Keratinocyte (primary cell): ENCODE data around the gene MAD1L1. TPM values are rescaled to one million over a fixed set of nuclear protein-coding genes. Genes with fewer than 3 reads are reported as not detected.

Experiments used
- DNase-seq: peaks from one replicate; pipeline ENCODE4 v3.0.0-alpha.2; 2011; ENCODE audit warnings: low read depth, missing footprints, low spot score
- FAIRE-seq: peaks from 2 replicates; lab custom pipeline; 2011; peaks lifted over from hg19 to GRCh38; lab: Jason Lieb, UNC
- H2AFZ ChIP-seq: 2 replicates; pipeline ENCODE4 v1.6.0; 2012; ENCODE audit warnings: low read length, control low read depth, inconsistent platforms; ENCODE audit not compliant: control insufficient read depth
- H3K27ac ChIP-seq: 2 replicates; pipeline ENCODE4 v1.5.1; 2011; ENCODE audit warnings: low read length; ENCODE audit not compliant: control insufficient read depth, insufficient read depth
- H3K27me3 ChIP-seq: 3 replicates; pipeline ENCODE4 v1.6.0; 2011; ENCODE audit warnings: low read length; ENCODE audit not compliant: control insufficient read depth, insufficient read depth; ENCODE audit errors: extremely low read depth
- H3K36me3 ChIP-seq, 2 experiments: 2 replicates in 1 of 2; 3 replicates in 1 of 2; pipeline ENCODE4 v1.5.1; 2011; ENCODE audit warnings: low read length in 2 of 2, mild to moderate bottlenecking in 1 of 2; ENCODE audit not compliant: control insufficient read depth in 2 of 2, insufficient read depth in 2 of 2; ENCODE audit errors: extremely low read depth in 1 of 2
- H3K4me1 ChIP-seq: 3 replicates; pipeline ENCODE4 v1.5.1; 2011; ENCODE audit warnings: low read length; ENCODE audit not compliant: control insufficient read depth, insufficient read depth; ENCODE audit errors: extremely low read depth
- H3K4me2 ChIP-seq: 3 replicates; pipeline ENCODE4 v1.6.0; 2011; ENCODE audit warnings: low read depth, low read length; ENCODE audit not compliant: control insufficient read depth, insufficient read depth; ENCODE audit errors: extremely low read depth
- H3K4me3 ChIP-seq, 3 experiments: fragments of 200-600 bp in 1 of 3; sonication (generic) in 1 of 3; 2 replicates in 2 of 3; 3 replicates in 1 of 3; pipeline ENCODE4 v1.5.1; 2011 to 2016; ENCODE audit warnings: low read length in 3 of 3, mild to moderate bottlenecking in 3 of 3, control low read depth in 2 of 3, inconsistent platforms in 1 of 3, low read depth in 1 of 3, mixed read lengths in 1 of 3, mixed run types in 1 of 3, moderate library complexity in 1 of 3; ENCODE audit not compliant: control insufficient read depth in 2 of 3, insufficient read depth in 2 of 3; ENCODE audit errors: extremely low read depth in 1 of 3
- H3K79me2 ChIP-seq: 2 replicates; pipeline ENCODE4 v1.6.0; 2012; ENCODE audit warnings: low read length; ENCODE audit not compliant: control insufficient read depth, insufficient read depth
- H3K9ac ChIP-seq: 3 replicates; pipeline ENCODE4 v1.6.0; 2011; ENCODE audit warnings: low read length; ENCODE audit not compliant: control insufficient read depth, insufficient read depth; ENCODE audit errors: extremely low read depth
- H3K9me1 ChIP-seq: 3 replicates; pipeline ENCODE4 v1.6.0; 2011; ENCODE audit warnings: low read length; ENCODE audit not compliant: control insufficient read depth, insufficient read depth; ENCODE audit errors: extremely low read depth
- H3K9me3 ChIP-seq: 2 replicates; pipeline ENCODE4 v1.5.1; 2012; ENCODE audit warnings: low read depth, low read length; ENCODE audit not compliant: control insufficient read depth
- H4K20me1 ChIP-seq: 3 replicates; pipeline ENCODE4 v1.6.0; 2011; ENCODE audit warnings: low read length; ENCODE audit not compliant: control insufficient read depth, insufficient read depth; ENCODE audit errors: extremely low read depth
- EZH2 ChIP-seq: IDR thresholded peaks from one replicate; pipeline ENCODE4 v1.6.1; 2012; ENCODE audit warnings: inconsistent platforms, mild to moderate bottlenecking, low read length, moderate library complexity
- dilution Hi-C: fragments of 300-500 bp; cut with MboI; formaldehyde crosslinking; loops from one replicate; pipeline ENCODE4 v1.7.0; 2020; ENCODE audit warnings: low sequenced_read_pairs; ENCODE audit not compliant: extremely low pct_ligation_motif_present
- polyA plus RNA-seq, 5 experiments: library from polyadenylated mRNA; depleted of rRNA in 3 of 5; stranded (reverse) in 3 of 5; stranded (forward) in 1 of 5; unstranded in 1 of 5; fragments of >200 nt; gene quantifications; 1 replicate in 1 of 5; 2 replicates in 3 of 5; 3 replicates in 1 of 5; pipeline versions ENCODE4 v1.2.1 to v1.2.3, GENCODE V29; 2011 to 2012; ENCODE audit warnings: missing spikeins in 2 of 5, low read depth in 1 of 5, low replicate concordance in 1 of 5
- TF ChIP-seq, protein P1 (sequence below), 3 experiments: IDR thresholded peaks in 1 of 3; conservative IDR thresholded peaks in 1 of 3; optimal IDR thresholded peaks in 1 of 3; 2 replicates in 2 of 3; 3 replicates in 1 of 3; pipeline versions ENCODE3 to v1.5.1; 2011; ENCODE audit warnings: low read length in 3 of 3, mild to moderate bottlenecking in 3 of 3, moderate library complexity in 2 of 3, control low read depth in 1 of 3, inconsistent platforms in 1 of 3; ENCODE audit not compliant: insufficient read depth in 2 of 3; ENCODE audit errors: extremely low read depth in 1 of 3

MAD1L1 gene
- polyA plus RNA-seq, 1 donor (not counting 4 experiments of a cell fraction or from before 2014, with no cell fraction given), result 18.0 TPM

DNA sequence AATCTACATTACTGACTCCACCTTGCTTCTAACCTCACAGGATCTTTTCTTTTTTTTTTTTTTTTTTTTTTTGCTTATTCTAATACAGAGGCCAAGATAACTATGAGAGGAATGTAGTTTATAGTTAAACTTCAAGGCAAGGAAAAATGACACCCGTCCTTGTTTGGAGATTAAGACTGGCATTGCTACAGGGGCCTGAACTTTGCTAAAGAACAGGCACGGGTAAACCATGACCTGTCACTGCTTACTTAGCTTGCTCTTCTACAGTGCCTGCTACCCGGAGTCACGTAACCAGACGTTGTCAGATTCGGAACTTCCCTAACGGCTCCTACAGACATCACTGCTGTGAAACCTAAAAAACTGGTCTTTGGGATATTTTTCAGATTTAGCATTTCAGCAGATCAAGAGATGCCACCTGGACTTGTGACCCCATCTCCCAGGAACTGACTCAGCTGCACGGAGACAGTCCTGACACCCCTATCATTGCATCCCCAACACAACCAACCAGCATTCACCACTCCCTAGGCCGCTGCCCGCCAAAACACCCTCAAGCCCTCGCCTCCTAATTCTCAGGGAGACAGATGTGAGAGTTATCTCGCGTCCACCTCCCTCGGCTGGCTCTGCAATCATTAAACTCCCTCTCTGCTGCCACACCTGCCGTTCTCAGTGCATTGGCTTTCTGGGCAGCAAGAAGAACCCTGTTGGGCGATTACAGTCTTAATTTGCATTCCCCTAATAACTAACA, 27.5 kb downstream of the MAD1L1 start:
- Histone ChIP-seq H3K27me3 (no peaks in the 10 kb centered on the region), H3K27ac (no peak overlapping the region), H3K79me2 (no peaks in the 10 kb centered on the region), H3K9ac (no peak overlapping the region), H4K20me1 (peaks cover 2% of the 10 kb centered on the region), H3K9me3 (no peaks in the 10 kb centered on the region), H3K4me3 (no peak overlapping the region), H3K9me1 (no peaks in the 10 kb centered on the region), H3K4me1 (no peaks in the 10 kb centered on the region), H2AFZ (no peak overlapping the region), H3K4me2 (no peak overlapping the region), H3K36me3 (peaks cover 8 to 19% of the 10 kb centered on the region in 2 experiments)
- TF ChIP-seq, protein P1, sequence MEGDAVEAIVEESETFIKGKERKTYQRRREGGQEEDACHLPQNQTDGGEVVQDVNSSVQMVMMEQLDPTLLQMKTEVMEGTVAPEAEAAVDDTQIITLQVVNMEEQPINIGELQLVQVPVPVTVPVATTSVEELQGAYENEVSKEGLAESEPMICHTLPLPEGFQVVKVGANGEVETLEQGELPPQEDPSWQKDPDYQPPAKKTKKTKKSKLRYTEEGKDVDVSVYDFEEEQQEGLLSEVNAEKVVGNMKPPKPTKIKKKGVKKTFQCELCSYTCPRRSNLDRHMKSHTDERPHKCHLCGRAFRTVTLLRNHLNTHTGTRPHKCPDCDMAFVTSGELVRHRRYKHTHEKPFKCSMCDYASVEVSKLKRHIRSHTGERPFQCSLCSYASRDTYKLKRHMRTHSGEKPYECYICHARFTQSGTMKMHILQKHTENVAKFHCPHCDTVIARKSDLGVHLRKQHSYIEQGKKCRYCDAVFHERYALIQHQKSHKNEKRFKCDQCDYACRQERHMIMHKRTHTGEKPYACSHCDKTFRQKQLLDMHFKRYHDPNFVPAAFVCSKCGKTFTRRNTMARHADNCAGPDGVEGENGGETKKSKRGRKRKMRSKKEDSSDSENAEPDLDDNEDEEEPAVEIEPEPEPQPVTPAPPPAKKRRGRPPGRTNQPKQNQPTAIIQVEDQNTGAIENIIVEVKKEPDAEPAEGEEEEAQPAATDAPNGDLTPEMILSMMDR (optimal IDR thresholded peaks at IDR 0.05 in 1 of 3, IDR thresholded peaks at IDR 0.05 in 1 of 3, conservative IDR thresholded peaks at IDR 0.05 in 1 of 3; ENCODE audit: extremely low read depth in 1 of 3, insufficient read depth in 2 of 3, low read length in 3 of 3), result no peak
- dilution Hi-C loops, result no loop called here
- DNase-seq (no peak), FAIRE-seq (no peak)

DNA sequence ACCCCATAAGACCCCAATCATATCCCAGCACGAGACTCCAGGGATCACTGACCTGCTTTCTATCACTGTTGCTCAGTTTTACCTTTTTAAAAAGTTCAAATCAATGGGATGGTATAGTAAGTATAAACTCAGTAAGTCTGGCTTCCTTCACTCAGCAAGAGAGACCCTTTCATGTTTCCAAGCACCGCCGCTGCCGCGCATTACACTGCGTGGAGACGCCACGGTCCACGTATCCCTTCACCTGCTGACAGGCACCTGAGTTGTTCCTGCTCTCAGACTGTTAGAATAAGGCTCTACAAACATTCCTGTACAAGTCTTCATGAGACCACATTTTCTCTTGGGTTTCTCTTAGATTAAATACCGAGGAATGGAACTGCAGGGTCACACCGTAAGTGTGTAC, 28.3 kb downstream of the MAD1L1 start:
- H3K4me2 ChIP-seq, result no peak overlapping the region
- dilution Hi-C loops, result no loop called here
- no peaks in the 10 kb centered on the region for H3K79me2 ChIP-seq
- TF ChIP-seq, protein P1 (optimal IDR thresholded peaks at IDR 0.05 in 1 of 3, IDR thresholded peaks at IDR 0.05 in 1 of 3, conservative IDR thresholded peaks at IDR 0.05 in 1 of 3; ENCODE audit: extremely low read depth in 1 of 3, insufficient read depth in 2 of 3, low read length in 3 of 3), result no peak
- TF ChIP-seq EZH2, result no peak
- H3K36me3 ChIP-seq, result peaks cover 8 to 19% of the 10 kb centered on the region in 2 experiments
- H2AFZ ChIP-seq, result no peak overlapping the region
- no peak overlapping the region for H3K27ac ChIP-seq
- H3K9me3 ChIP-seq, result no peaks in the 10 kb centered on the region
- H3K9ac ChIP-seq, result no peak overlapping the region
- DNase-seq (no peak), FAIRE-seq (no peak)
- no peaks in the 10 kb centered on the region for H3K4me1 ChIP-seq
- no peaks in the 10 kb centered on the region for H3K9me1 ChIP-seq
- H4K20me1 ChIP-seq, result peaks cover under 1% of the 10 kb centered on the region
- H3K27me3 ChIP-seq, result no peaks in the 10 kb centered on the region
- H3K4me3 ChIP-seq, result no peak overlapping the region
